Measurements from ENCODE around the gene NDUFV3.

- TF ChIP-seq POLR2AphosphoS5 (IDR thresholded peaks at IDR 0.05) (no peak), CTCF (IDR thresholded peaks at IDR 0.05) (no peak), POLR2A (IDR thresholded peaks at IDR 0.05) (no peak), EP300 (IDR thresholded peaks at IDR 0.05) (no peak)
These were observed 63.9 kb downstream of the NDUFV3 start for GRCh38 chr21:42956824-42957630.

Data from gastroesophageal sphincter (tissue), 3 donors.